Smooth muscle cell (in vitro differentiated cells): ENCODE measurements around the gene DYNC1I1. TPM values are rescaled to one million over a fixed set of nuclear protein-coding genes. Genes with fewer than 3 reads are reported as not detected.

Experiments used
- DNase-seq: peaks from one replicate; lab custom pipeline; 2025; ENCODE audit not compliant: unreplicated experiment; lab: John Stamatoyannopoulos, UW
- H2AFZ ChIP-seq: fragments of 200-600 bp; sonication (generic); 2 replicates; pipeline ENCODE4 v1.6.0; 2016; ENCODE audit warnings: antibody characterized with exemption, low read depth, mild to moderate bottlenecking
- H3F3A ChIP-seq: fragments of 200-600 bp; sonication (generic); 2 replicates; pipeline ENCODE4 v1.6.0; 2017; ENCODE audit warnings: antibody characterized with exemption, low read depth
- H3K27ac ChIP-seq: fragments of 200-600 bp; sonication (generic); 2 replicates; pipeline ENCODE4 v1.5.1; 2016; ENCODE audit warnings: low read depth, mild to moderate bottlenecking
- H3K27me3 ChIP-seq: fragments of 200-600 bp; sonication (generic); 2 replicates; pipeline ENCODE4 v1.6.1; 2016; ENCODE audit warnings: low read depth, mild to moderate bottlenecking
- H3K36me3 ChIP-seq: fragments of 200-600 bp; sonication (generic); 2 replicates; pipeline ENCODE4 v1.5.1; 2016; ENCODE audit warnings: low read depth
- H3K4me1 ChIP-seq: fragments of 200-600 bp; sonication (generic); 2 replicates; pipeline ENCODE4 v1.5.1; 2016; ENCODE audit warnings: low read depth
- H3K4me2 ChIP-seq: fragments of 200-600 bp; sonication (generic); 2 replicates; pipeline ENCODE4 v1.6.0; 2016; ENCODE audit warnings: mild to moderate bottlenecking
- H3K4me3 ChIP-seq: fragments of 200-600 bp; sonication (generic); 2 replicates; pipeline ENCODE4 v1.5.1; 2016; ENCODE audit warnings: mild to moderate bottlenecking
- H3K79me2 ChIP-seq: fragments of 200-600 bp; sonication (generic); 2 replicates; pipeline ENCODE4 v1.6.0; 2016; ENCODE audit warnings: low read depth, mild to moderate bottlenecking
- H3K9ac ChIP-seq: fragments of 200-600 bp; sonication (generic); 2 replicates; pipeline ENCODE4 v1.6.0; 2016; ENCODE audit warnings: low read depth
- H3K9me3 ChIP-seq: fragments of 200-600 bp; sonication (generic); replicated peaks from 2 replicates; pipeline ENCODE4 v1.5.1; 2016; ENCODE audit warnings: low read depth
- H4K20me1 ChIP-seq: fragments of 200-600 bp; sonication (generic); 2 replicates; pipeline ENCODE4 v1.6.0; 2016; ENCODE audit warnings: low read depth
- CTCF ChIP-seq: fragments of 200-600 bp; sonication (generic); IDR thresholded peaks from 2 replicates; pipeline ENCODE4 v1.5.1; 2017; ENCODE audit warnings: borderline replicate concordance, mild to moderate bottlenecking, antibody characterized with exemption; ENCODE audit not compliant: insufficient read depth, poor library complexity, severe bottlenecking
- WGBS: methylation state at CpG from one replicate; pipeline ENCODE4 v1.1.7; 2016; ENCODE audit warnings: low lambda C conversion rate; 5-methylcytosine and 5-hydroxymethylcytosine counted together
- polyA plus RNA-seq: library from polyadenylated mRNA; unstranded; fragments of >200 nt; fragmentation: Nextera tagmentation; extraction: Ambion mirVana; gene quantifications from 2 replicates; pipeline ENCODE4 v1.2.1, GENCODE V29; 2016
- total RNA-seq: library from RNA; depleted of rRNA; stranded (reverse); fragments of >200 nt; gene quantifications from 2 replicates; pipeline ENCODE4 v1.2.3, GENCODE V29; 2014

The DYNC1I1 gene
- total and polyA plus RNA-seq, 2 experiments from 2014 or later = 1.1 to 2.4 TPM

DNA sequence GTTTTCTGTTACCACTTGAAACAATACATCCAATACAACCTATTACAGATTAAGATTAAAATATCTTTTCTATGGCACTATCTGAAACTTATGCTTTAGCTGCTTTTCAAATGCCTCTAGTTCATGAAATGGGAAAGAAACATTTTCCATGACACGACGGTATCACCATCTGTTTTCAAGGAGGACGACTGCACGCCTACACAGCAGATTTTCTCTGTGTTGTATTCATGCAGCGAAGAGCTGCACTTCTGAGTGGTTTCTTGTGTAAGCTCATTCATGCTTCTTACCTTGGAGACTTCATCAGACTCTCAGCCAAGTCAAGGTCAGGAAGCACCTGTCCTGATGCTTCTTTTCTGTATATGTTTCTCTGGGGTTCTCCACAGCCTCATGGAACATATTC is 179.2 kb downstream of the DYNC1I1 start:
- no peak overlapping the region for H3K9ac ChIP-seq
- H4K20me1 ChIP-seq = no peaks in the 10 kb centered on the region
- H3K9me3 ChIP-seq = no peaks in the 10 kb centered on the region
- H3K4me2 ChIP-seq = no peak overlapping the region
- H3F3A ChIP-seq = no peaks in the 10 kb centered on the region
- H2AFZ ChIP-seq = no peak overlapping the region
- H3K27me3 ChIP-seq = no peaks in the 10 kb centered on the region
- no peaks in the 10 kb centered on the region for H3K36me3 ChIP-seq
- no peak for DNase-seq
- no peak overlapping the region for H3K27ac ChIP-seq
- H3K4me1 ChIP-seq = no peaks in the 10 kb centered on the region
- TF ChIP-seq CTCF = no peak
- H3K4me3 ChIP-seq = no peak overlapping the region
- H3K79me2 ChIP-seq = no peaks in the 10 kb centered on the region
- 44% methylated on average over 5 of the region's 5 CpGs for WGBS

DNA sequence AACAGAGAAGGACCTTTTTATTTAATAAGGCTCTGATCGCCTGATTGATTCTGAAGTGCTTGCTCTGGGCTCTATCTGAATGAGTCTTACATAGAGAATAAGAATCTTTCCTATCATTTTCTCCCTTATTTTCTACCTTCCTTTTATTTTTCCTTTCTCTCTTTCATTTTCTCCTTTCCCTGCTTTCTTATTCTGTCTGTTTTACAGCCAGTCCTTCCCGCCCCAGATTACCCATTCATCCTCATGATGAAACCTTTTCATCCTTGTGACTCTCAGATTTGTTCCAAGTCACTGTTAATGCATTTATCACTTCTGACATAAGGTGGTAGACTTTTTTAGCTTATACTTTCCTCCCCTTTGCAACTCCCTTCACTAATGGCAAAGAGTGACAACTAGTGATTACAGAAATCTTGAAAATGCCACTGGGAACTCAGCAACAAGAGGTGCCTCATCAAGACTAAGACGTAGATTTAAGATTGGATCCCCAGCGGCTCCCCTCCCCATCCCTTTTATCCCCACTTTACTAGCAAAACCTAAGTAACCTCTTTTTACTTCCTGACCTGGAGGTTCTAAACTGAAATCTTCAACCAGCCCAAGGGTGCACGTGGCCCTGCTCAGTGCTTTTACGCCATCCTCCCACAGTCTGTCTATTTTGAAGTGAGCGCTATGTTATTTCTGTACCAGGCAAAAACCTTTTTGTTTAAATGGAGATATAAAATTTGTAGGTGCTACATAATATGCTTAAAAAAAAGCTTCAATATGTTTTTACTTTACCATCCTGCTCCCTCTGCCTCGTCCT is 179.8 kb downstream of the DYNC1I1 start:
- Histone ChIP-seq H3K9ac (no peak overlapping the region), H3K4me2 (no peak overlapping the region)
- TF ChIP-seq CTCF = no peak

DNA sequence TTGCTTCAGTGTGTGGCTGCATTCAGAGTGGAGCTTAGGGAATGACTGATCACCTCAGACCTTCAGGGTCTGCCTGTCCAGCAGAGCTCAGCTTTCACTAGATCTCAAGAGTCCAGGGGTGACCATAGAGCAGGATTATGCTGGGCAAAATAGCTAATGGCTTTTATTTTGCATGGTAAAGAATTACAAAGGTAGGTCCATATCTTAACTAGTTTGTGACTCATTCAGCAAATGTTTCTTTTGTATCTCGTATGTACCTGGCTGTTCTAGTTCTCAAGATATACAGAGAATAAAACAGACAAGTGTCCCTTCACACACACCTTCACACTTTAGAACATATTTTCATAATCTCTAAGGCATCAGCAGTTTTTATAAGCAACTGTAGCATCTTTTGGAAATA is 180.5 kb downstream of the DYNC1I1 start:
- TF ChIP-seq CTCF = no peak
- 52% methylated on average over 1 of the region's 1 CpG for WGBS
- DNase-seq = no peak
- no peak overlapping the region for H3K4me2 ChIP-seq
- no peak overlapping the region for H3K27ac ChIP-seq
- no peaks in the 10 kb centered on the region for H3F3A ChIP-seq
- no peaks in the 10 kb centered on the region for H4K20me1 ChIP-seq
- H3K9ac ChIP-seq = no peak overlapping the region
- no peaks in the 10 kb centered on the region for H3K79me2 ChIP-seq
- H3K27me3 ChIP-seq = no peaks in the 10 kb centered on the region
- H3K9me3 ChIP-seq = no peaks in the 10 kb centered on the region
- H3K4me3 ChIP-seq = no peak overlapping the region
- H3K36me3 ChIP-seq = no peaks in the 10 kb centered on the region
- H2AFZ ChIP-seq = no peak overlapping the region
- H3K4me1 ChIP-seq = no peaks in the 10 kb centered on the region

More for the DNA sequence above, 179.8 kb downstream of the DYNC1I1 start:
- H3K27me3 ChIP-seq = no peaks in the 10 kb centered on the region
- H4K20me1 ChIP-seq = no peaks in the 10 kb centered on the region
- H3K4me3 ChIP-seq = no peak overlapping the region
- H3F3A ChIP-seq = no peaks in the 10 kb centered on the region
- H3K9me3 ChIP-seq = no peaks in the 10 kb centered on the region
- no peak for DNase-seq
- no peaks in the 10 kb centered on the region for H3K36me3 ChIP-seq
- H3K27ac ChIP-seq = no peak overlapping the region
- no peaks in the 10 kb centered on the region for H3K79me2 ChIP-seq
- 87% methylated on average over 8 of the region's 8 CpGs for WGBS
- no peak overlapping the region for H2AFZ ChIP-seq
- no peaks in the 10 kb centered on the region for H3K4me1 ChIP-seq

DNA sequence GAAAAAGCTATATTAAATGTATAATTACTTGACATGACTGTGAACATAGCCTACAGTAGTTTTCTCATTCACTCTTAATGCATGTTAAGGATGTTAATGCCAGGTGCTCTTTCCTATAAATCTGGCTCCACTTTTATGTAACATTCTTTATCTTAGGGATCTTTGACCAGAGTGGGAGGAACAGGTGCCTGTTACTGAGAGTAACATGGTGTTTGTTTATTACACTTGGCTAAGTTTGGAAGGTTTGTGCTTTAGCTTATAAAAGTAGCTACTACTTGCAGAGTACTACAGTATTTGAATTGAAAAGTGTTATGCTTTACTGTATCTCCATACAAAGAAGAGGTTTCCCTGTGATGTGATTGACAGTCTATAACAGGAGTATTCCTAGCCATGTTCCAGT is 183.4 kb downstream of the DYNC1I1 start:
- Histone ChIP-seq H3K9me3 (no peaks in the 10 kb centered on the region), H3K27ac (no peak overlapping the region), H3K36me3 (no peaks in the 10 kb centered on the region), H4K20me1 (no peaks in the 10 kb centered on the region), H3K4me2 (no peak overlapping the region), H3K79me2 (no peaks in the 10 kb centered on the region), H3K9ac (no peak overlapping the region), H3K4me1 (no peaks in the 10 kb centered on the region), H3F3A (no peaks in the 10 kb centered on the region), H3K4me3 (no peak overlapping the region), H2AFZ (no peak overlapping the region), H3K27me3 (no peaks in the 10 kb centered on the region)
- no peak for TF ChIP-seq CTCF
- DNase-seq = no peak
